Activated CD4-positive, alpha-beta T cell treated with anti-CD3 and anti-CD28 coated beads, Interleukin-2, Interleukin-4, amounts not matched to agents 100 ng/mL and 50 ng/mL, durations not matched to agents 16 hours and 8 hours (primary cell): ENCODE results near the gene INSC.

Experiments used
- DNase-seq: peaks from one replicate; pipeline ENCODE4 v3.0.0-alpha.2; 2020; ENCODE audit warnings: low spot score

The INSC gene

DNA sequence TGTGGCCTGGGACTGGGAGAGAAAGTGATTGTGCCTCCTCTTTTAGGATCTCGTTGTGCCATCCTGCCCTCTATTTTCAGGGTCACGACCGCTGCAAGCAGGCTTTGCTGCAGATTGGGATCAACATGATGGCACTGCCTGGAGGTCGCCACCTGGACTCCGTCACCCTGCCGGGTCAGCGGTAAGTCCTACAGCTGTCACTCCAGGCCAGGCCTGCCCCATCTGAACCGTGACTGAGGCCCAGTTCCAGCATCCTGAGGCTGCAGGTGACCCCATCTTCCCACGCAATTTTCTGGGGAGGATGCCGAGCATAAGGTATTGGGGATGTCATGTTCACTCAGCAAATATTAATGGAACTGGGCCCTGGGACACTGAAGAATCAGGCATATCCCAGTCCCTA, 34.3 kb downstream of the INSC start:
- DNase-seq: no peak

DNA sequence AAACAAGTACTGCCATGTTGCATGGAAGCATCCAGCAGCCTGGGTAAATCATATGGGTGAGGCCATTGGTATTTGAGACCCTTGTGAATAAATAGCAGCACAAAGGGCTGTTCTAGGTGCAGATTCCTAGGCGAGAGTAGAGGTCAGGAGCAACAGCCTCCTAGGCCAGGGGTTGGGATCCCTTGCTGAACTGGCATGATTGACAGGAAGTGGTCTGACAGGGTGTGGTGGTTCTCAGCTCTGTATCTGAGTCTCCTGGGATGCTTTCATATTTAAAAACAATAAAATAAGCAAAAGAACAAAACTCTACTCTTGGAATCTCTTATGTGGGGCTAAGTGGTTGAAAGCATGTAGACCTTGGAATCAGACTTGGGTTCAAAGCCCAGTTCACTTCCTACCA, 35.8 kb downstream of the INSC start:
- DNase-seq: no peak

DNA sequence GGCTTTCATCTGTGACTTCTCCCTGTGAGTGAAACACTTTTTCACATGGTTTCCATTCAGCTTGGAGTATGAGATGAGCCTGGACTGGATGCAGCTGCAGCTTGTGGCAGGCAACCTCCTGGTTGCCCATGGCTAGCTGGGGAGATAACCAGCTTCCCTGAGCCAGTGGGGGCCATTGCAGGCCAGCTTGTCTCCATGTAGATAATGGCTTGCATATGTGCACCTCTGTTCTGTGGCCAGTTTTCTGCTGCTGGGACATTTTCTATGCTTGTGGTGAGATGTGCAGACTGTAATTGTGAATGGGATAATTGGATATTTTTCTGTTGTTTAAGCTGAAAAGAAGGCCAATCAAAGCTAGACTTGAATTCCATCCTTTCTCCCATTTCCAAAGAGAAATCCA, 38.5 kb downstream of the INSC start:
- no peak for DNase-seq

DNA sequence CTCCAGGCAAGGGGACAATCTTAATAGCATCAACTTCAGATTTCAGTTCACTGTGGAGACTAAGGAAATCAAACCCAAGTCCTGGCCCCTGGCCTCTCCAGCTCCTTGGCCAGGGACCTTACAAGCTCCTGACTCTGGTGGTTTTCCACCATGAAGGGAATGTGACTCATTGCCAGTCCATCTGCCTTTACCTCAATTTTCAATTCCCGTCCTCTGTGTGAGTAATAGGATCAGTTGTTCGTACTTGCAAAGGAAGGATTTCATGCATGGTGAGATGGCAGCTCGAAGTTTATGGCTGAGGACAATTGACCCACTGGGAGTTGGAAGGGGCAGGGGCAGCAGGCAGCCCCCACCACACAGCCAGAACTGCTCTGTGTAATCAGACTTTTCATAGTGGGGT, 42.5 kb downstream of the INSC start:
- DNase-seq: no peak

DNA sequence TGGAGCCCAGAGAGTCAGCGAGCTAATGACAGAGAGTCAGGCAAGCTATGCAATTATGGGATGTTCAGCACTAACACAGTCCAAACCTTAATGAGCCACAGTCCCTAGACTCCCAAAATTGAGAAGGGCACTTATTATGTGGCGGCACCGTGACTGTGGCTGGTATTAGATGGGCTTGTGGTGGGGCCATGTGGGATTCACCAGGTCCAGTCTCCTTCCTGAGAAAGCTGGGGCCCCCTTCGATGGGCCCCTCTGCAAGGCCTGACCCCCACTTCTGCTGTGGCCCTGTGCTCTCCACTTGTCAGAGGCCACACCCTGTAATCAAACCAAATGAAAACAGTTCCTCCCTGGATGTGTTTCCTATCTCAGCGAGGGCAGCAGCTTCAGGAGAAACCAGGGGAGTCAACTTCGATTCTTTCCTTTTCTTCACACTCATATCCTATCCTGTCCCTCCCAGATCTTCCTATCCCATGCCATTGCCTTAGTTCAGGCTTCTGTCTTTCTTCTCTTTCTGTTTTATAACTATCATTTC, 42.9 kb downstream of the INSC start:
- DNase-seq: no peak

DNA sequence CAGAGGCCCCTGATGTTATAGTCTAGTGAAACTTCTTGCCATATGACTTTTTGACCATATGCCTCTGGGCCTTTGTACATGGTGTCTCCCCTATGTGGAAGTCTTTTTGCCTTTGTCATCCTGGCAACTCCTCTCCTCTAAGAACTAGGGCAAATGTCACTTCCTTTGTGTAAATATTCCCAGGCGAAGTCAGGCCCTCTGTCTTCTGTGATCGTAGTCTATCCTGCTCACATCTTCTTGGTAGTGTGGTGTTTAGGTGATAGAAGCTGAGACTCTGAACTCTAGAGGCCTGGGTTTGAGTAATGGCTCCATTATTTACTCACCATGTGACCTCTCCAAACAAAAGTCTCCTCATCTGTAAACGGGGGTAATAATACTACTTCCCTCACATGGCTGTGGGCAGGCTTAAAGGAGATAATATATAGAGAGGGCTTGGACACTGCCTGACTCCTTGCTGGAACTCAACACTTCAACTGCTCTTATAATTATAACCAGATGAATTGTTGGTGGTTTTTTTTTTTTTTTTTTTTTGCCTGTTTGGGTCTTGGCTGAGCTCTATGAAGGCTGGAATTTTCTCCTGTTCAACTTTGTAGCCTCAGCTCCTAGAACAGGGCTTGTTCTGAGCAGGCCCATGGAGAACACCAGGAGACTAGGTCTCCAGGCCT, 43.8 kb downstream of the INSC start:
- DNase-seq: no peak

DNA sequence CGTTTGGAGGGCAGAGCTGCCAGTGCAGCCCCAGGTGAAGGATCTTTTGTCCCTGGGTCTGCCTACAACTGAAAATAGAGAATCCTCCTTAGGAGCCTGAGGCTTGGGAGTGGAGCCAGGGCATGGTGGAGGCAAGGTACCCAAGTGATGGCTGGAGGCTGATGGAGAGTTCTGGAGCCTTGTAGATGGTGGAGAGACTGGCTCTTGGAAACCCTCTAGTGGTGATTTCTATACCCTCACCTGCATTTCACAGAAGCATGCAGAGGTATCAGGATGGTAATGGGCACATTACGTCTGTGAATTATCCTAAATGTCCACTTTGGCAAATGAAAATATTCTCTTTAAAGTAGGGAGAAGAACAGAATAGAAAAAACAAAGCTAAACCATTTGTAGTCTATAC, 44.4 kb downstream of the INSC start:
- DNase-seq: peak; percentile 3

DNA sequence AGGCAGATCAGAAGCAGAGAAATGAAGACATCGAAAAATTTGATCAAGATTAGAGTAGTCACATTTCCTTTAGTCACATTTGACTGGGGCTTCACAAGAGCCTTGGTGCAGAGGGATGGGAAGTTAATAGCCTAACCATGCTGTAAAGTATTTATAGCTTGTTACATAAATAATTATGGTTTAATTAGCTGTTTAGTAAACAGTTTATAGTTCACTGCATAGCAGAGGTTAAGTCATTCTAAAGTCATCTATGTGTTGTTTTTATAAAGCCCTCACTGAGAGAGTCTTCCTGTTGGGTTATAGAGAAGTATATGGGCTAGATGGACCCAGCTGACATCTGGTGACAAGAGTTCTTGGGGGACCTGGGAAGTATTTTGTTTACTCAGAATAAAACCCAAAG, 47.1 kb downstream of the INSC start:
- no peak for DNase-seq

DNA sequence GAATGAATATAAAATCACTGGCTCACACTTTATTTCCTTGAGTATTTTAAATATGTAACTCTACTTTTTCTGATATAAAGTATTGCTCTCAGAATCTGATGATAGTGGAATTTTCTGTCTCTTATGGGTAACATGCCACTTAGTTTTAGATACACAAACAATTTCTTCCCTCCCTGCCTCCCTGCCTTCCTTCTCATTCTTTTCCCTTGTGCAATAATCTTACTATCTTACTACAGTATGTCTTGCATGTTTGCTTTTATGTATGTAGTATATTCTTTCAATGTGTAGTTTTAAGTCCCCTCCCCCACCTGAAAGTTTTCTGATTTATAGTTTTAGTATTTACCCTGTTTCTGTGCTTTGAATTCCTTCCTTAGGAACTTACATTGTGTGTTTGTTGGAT, 48.4 kb downstream of the INSC start:
- DNase-seq: no peak

DNA sequence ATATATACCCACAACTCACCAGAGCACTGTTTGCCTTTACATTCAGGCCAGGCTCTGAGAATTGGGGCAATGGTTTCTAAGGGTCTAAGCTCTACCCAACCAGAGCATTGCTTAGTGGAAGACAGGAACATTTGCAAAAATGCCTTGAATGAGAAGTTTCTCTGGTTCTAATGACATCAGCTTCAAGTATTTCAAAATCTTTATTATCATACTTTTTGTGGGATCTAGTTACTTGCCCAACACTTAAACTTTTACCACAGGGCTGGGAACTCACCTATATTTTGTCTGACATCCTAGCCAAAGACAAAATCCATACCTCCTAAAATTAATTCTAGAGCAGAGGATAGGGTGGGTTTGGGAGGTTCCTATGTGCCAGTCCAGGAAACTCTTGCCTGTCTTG, 51.5 kb downstream of the INSC start:
- DNase-seq: no peak

DNA sequence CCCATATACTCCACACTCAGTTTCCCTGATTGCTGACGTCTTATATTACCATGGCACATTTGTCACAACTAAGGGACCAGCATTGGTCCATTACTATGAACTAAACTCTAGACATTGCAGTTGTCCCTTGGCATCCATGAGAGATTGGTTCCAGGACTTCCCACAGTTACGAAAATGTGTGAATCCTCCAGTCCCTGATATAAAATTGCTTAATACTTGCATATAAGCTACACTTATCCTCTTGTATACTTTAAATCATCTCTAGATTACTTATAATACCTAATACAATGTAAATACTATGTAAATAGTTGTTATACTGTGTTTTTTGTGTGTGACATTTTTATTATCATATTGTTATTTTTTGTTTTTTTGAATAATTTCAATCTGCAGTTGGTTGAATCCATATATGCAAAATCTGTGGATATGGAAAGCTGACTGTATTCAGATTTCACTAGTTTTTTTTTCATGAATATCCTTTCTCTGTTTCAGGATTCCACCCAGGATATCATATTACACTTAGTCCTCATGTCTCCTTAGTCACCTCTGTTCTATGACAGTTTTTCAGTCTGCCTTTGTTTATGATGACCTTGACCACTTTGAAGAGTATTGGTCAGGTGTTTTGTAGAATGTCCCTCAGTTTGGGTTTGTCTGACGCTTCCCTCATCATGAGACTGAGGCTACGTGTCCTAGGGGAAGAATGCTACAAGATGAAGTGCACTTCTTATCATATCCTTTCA, 55.3 kb downstream of the INSC start:
- no peak for DNase-seq

DNA sequence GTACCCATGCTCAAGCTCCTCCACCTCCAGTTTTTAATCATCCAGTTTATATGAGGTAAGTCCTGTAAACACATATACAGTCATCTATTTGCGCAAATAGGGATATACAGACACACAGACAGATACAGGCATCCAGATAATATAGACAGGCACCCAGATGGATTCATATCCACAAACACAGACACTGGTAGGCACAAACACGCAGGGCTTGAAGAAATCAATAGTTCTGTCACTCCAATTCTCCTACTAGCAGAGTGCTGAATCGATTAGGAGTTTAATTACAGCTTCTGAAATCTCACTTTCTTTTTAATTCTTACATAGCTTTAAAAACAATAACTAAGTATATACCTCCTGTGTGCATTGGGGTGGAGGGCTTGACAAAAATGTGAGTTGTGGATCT, 56.0 kb downstream of the INSC start:
- DNase-seq: no peak

DNA sequence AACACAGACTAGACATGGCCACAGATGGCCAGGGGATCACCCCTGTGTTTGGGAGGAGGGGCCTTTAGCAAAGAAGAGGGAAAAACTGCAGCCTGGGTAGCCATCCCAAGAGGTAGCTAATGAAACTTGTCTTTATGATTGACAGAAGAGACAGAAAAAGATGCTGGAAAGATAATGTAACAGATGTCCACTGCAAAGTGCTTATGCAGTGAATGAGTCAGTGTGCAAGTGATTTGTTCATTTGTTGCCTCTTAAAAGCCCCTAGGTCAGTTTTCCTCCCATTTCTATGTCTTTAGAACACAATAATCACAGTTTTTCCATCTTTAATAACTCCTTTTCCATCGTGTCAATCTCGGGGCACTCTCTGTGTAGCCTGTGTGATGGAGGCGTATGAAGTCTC, 57.2 kb downstream of the INSC start:
- DNase-seq: no peak

DNA sequence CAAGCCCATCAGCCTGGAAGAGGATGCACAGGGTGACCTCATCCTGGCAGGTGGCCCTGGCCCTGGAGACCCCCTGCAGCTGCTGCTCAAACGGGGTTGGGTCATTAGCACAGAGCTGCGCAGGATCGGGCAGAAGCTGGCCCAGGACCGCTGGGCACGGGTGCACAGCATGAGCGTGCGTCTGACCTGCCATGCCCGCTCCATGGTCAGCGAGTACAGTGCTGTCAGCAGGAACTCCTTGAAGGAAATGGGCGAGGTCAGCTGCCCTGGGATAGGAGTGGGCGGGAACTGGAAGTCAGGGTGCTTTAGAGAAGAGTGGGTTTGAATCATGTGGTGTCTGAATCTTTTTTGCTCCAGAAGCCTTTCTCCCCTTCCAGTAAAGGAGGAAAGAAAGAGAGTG, 61.1 kb downstream of the INSC start:
- DNase-seq: no peak

DNA sequence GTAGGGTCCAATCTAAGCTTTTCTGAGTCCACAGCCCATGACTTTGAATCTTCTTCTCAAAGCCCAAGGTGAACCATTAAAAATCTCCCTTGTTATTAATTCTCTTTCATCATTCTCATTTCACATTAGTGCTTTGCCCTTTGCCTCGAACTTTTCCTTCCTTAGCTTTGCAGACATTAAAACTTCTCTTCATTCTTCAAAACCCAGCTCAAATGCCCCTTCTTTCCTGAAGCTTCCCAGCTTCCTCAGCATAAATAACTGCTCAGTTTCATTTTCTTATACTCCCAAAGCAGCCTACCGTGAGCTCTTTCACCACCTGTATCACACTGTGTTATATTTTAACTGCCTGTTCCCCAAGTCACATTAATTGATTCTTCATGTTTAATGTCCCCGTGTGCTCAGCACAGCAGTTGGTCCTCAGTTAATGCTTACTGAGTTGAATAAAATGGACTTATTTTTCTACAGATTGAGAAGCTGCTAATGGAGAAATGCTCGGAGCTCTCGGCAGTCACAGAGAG, 62.0 kb downstream of the INSC start:
- no peak for DNase-seq

DNA sequence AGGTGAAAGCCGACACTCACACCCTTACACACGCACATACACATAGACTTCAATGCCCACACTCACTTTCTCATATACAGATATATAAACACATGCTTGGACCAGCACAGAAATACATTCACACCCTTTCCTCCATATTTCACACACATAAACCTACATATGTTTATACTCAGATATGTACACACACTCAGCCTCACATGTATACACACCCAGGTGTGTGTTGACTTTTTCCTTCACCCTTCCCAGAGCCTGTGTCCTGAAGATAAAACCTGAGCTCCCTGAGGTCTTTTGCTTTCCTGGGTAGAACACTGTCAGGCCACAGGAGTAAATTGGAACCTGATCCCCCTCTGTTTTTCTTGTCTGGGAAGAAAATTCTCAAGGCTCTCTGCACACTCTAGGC, 62.8 kb downstream of the INSC start:
- no peak for DNase-seq

DNA sequence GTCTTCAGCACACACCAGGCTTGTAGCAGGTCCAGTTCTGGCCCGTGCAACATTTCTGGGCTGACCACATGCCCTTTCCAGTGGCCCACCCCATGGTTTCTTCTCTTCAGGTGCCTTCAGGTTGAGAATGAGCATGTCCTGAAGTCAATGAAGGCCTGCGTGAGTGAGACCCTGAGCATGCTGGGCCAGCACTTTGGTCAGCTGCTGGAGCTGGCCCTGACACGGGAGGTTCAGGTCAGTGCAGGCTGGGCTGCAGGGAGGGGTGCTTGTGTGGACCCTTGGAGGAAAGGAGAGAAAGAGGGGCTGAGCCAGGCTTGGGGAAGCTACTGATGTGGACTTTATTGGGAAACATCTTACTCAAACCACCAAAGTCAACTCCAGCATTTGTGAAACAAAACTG, 63.5 kb downstream of the INSC start:
- no peak for DNase-seq

DNA sequence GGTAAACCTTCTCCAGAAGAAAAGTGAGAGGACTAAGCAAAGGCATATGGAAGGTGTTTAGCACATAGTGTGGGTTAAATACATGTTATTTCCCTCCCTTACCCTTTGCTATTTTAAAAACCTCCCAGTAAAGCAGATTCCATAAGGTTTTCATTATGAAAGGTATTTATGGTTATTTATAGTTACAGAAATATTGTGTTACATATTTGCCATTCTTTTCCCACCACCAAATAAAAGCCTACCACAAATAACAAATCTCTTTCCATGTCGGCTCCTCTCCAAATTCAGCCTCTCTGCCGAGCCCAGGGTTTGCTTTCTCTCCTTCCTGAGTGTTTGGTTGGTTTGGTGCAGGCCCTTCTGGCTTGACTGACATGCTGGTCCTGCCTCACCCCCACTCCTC, 64.4 kb downstream of the INSC start:
- DNase-seq: no peak

DNA sequence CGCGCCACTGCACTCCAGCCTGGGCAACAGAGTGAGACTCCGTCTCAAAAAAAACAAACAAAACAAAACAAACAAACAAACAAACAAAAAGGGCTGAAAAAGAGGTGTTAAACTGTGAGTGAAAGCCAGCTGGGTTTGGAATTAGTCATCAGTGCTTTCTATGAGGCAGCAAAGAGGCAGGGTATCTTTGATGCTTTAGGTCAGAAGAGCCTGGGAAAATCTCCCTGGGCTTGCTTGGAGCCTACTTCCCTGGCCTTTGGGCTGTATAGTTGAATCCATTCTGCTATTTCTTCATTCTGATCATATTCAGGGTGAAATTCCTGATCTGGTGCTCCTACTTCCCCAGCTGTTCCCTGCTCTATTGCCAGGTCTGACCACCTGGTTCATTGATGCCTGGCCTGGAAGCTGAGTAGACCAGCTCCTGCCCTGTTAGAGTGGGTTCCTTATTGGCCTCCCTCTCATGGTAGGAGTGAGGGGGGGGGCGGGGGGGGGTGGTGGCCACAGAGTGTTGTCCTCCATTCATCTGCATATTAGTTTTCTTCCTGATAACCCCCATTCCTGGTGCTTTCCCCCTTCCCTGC, 65.6 kb downstream of the INSC start:
- DNase-seq: peak; percentile 9

DNA sequence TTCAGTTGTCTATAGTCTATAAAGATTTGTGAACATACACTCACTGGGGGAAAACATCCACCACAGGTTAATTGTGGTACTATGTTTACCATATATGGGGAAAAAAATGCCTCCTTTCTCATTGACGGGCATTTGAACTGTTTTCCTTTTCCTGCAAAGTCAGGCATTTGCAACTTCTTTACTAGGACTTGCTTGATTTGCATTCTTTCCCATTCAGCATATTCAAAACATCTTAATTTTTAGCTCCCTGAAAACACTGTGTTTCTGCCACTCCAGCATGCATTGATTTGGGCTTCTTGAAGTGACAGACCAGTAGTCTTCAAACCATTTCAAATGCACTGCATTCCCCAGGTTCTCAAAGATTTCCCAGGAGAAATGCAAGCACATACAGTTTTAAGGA, 67.6 kb downstream of the INSC start:
- no peak for DNase-seq

DNA sequence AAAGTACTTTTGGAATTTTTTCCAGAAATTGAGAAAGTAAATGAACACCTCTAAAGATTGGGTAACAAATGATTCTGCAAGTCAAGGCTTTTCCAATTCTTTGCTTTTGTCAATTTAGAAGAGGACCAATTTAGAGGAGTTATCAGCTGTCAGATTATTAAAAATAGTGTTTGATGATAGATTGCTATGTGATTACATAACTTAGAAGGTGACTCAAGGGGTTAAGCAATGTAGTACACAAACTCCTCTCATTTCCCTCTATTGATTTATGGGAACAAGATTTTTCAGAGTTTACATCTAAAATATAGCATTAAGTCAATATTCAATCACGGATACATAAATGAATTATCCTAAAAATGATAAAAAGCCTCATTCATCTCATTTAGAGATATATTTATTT, 70.3 kb downstream of the INSC start:
- DNase-seq: no peak

DNA sequence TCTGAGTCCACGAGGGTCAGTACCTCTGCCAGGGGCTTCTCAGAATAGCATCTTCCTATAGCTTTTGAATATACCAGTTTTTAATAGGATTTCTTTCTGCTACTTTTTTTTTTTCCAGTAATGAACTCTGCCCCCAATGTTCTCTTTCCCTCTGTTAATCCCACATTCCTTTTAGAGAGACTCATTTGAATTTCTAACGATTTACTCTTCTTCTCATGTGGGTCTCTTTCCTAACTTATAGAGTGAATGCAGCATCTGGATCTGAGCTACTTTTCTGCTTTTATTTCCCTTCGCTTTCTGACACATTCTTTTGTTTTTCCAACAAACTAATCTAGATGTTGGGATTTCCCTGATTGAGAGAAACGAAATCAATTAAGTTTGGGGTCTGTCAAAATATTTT, 71.4 kb downstream of the INSC start:
- DNase-seq: no peak

DNA sequence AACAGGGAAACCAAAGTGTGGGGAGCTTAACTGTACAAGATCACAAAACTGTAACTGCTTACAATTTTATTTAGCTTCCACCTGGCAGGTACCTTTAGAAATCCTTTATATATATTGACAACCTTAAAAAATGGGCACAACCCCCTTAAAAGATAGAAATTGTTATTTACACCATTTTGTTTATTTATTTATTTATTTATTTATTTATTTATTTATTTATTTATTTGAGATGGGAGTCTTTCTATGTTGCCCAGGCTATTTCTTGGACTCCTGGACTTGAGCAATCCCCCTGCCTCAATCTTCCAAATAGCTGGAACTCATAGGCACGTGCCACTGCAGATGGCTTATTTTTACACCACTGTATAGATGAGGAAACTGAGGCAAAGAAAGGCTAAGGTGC, 74.5 kb downstream of the INSC start:
- no peak for DNase-seq
